ENCODE results near the gene NDUFAF3. TPM values are rescaled to one million over a fixed set of nuclear protein-coding genes. Genes with fewer than 3 reads are reported as not detected.
A peak's percentile ranks its signal among the peaks of the same experiment; 100 is the strongest.

NDUFAF3 gene
- total RNA-seq, 4 donors from 2014 or later, result 79.4 to 131 (median 105) TPM

DNA sequence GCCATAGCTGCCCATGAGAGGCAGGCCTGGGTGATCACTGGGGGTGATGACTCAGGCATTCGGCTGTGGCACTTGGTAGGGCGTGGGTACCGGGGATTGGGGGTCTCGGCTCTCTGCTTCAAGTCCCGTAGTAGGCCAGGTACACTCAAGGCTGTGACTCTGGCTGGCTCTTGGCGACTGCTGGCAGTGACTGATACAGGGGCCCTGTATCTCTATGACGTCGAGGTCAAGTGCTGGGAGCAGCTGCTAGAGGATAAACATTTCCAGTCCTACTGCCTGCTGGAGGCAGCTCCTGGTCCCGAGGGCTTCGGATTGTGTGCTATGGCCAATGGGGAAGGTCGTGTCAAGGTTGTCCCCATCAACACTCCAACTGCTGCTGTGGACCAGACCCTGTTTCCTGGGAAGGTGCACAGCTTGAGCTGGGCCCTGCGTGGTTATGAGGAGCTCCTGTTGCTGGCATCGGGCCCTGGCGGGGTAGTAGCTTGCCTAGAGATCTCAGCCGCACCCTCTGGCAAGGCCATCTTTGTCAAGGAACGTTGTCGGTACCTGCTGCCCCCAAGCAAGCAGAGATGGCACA lies 9.4 kb upstream of the NDUFAF3 start:
- ATAC-seq, result no peak
- no peaks in the 10 kb centered on the region for H3K27me3 ChIP-seq
- no peaks in the 10 kb centered on the region for H3K9me3 ChIP-seq
- no CpG with 5 or more reads among the region's 17 CpGs for WGBS, 2 donors (ENCODE audit: low coverage in 1 of 2)
- H3K4me3 ChIP-seq, result no peak overlapping the region
- peak overlapping the region in 2 of 4 donors; percentile 20 to 46 for H3K27ac ChIP-seq
- peaks cover 0 to 69% (median 13%) of the 10 kb centered on the region in 3 donors for H3K4me1 ChIP-seq
- TF ChIP-seq CTCF (IDR thresholded peaks at IDR 0.05), result no peak
- TF ChIP-seq POLR2AphosphoS5 (IDR thresholded peaks at IDR 0.05), result no peak
- no peak for TF ChIP-seq EP300 (IDR thresholded peaks at IDR 0.05)
- TF ChIP-seq POLR2A (IDR thresholded peaks at IDR 0.05), result no peak
- peaks cover 0 to 67% of the 10 kb centered on the region in 2 donors for H3K36me3 ChIP-seq

DNA sequence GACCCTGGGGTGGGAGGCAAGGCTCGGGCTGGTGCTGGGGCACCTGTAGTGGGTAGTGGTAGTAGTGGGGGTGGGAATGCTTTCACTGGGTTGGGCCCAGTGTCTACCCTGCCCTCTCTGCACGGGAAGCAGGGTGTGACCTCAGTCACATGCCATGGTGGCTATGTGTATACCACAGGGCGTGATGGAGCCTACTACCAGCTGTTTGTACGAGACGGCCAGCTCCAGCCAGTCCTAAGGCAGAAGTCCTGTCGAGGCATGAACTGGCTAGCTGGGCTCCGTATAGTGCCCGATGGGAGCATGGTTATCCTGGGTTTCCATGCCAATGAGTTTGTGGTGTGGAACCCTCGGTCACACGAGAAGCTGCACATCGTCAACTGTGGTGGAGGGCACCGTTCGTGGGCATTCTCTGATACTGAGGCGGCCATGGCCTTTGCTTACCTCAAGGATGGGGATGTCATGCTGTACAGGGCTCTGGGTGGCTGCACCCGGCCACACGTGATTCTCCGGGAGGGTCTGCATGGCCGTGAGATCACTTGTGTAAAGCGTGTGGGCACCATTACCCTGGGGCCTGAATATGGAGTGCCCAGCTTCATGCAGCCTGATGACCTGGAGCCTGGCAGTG lies 8.7 kb upstream of the NDUFAF3 start:
- TF ChIP-seq EP300 (IDR thresholded peaks at IDR 0.05), result no peak
- TF ChIP-seq POLR2A (IDR thresholded peaks at IDR 0.05), result no peak
- TF ChIP-seq CTCF (IDR thresholded peaks at IDR 0.05), result no peak
- no peak for TF ChIP-seq POLR2AphosphoS5 (IDR thresholded peaks at IDR 0.05)
- H3K9me3 ChIP-seq, result no peaks in the 10 kb centered on the region
- H3K27ac ChIP-seq, result peak overlapping the region in 1 of 4 donors; percentile 10
- 67 to 71% methylated on average over 6 to 8 of the region's 19 CpGs for WGBS, 2 donors (ENCODE audit: low coverage in 1 of 2)
- ATAC-seq, result no peak
- peaks cover 0 to 67% (median 14%) of the 10 kb centered on the region in 3 donors for H3K4me1 ChIP-seq
- no peaks in the 10 kb centered on the region for H3K27me3 ChIP-seq
- H3K36me3 ChIP-seq, result peaks cover 0 to 67% of the 10 kb centered on the region in 2 donors
- H3K4me3 ChIP-seq, result no peak overlapping the region

- WGBS, 2 donors (ENCODE audit: low coverage in 1 of 2), result 90 to 93% methylated on average over 5 to 6 of the region's 24 CpGs
- H3K27me3 ChIP-seq, result no peaks in the 10 kb centered on the region
- H3K36me3 ChIP-seq, result peaks cover 0 to 67% of the 10 kb centered on the region in 2 donors
- no peak overlapping the region for H3K27ac ChIP-seq
- TF ChIP-seq POLR2AphosphoS5 (IDR thresholded peaks at IDR 0.05) (no peak), CTCF (IDR thresholded peaks at IDR 0.05) (peak in 3 of 4 experiments; percentile 43 to 61 (median 46)), POLR2A (IDR thresholded peaks at IDR 0.05) (no peak), EP300 (IDR thresholded peaks at IDR 0.05) (no peak)
- no peak overlapping the region for H3K4me3 ChIP-seq
- H3K4me1 ChIP-seq, result peaks cover 0 to 64% (median 11%) of the 10 kb centered on the region in 3 donors
- H3K9me3 ChIP-seq, result no peaks in the 10 kb centered on the region
- ATAC-seq, result no peak
Observed at GRCh38 chr3:49013738-49014660, 7.9 kb upstream of the NDUFAF3 start.

GRCh38 chr3:49015072-49015471 lies 6.8 kb upstream of the NDUFAF3 start:
- Histone ChIP-seq H3K4me3 (no peak overlapping the region), H3K9me3 (no peaks in the 10 kb centered on the region), H3K27ac (no peak overlapping the region), H3K4me1 (peaks cover 0 to 64% (median 16%) of the 10 kb centered on the region in 3 donors), H3K27me3 (no peaks in the 10 kb centered on the region), H3K36me3 (peaks cover 0 to 58% of the 10 kb centered on the region in 2 donors)
- ATAC-seq, result no peak
- 60% methylated on average over 1 of the region's 8 CpGs; no CpG with 5 or more reads in 1 of the 2 donors for WGBS, 2 donors (ENCODE audit: low coverage in 1 of 2)
- TF ChIP-seq CTCF (IDR thresholded peaks at IDR 0.05) (no peak), EP300 (IDR thresholded peaks at IDR 0.05) (no peak), POLR2AphosphoS5 (IDR thresholded peaks at IDR 0.05) (no peak), POLR2A (IDR thresholded peaks at IDR 0.05) (no peak)

All from gastroesophageal sphincter (tissue), 4 donors.